IPS DF 4.7 (cell line): ENCODE data around the gene RBMY1F.
"Not testable (repeated sequence)": the region's sequence is repeated elsewhere in the genome, so short reads cannot be mapped to it uniquely, and the experiment has no call there.

Experiments used
- DNase-seq: peaks from one replicate; pipeline ENCODE4 v3.0.0-alpha.2; 2013; ENCODE audit warnings: low spot score; ENCODE audit errors: extremely low read depth

Gene RBMY1F

DNA sequence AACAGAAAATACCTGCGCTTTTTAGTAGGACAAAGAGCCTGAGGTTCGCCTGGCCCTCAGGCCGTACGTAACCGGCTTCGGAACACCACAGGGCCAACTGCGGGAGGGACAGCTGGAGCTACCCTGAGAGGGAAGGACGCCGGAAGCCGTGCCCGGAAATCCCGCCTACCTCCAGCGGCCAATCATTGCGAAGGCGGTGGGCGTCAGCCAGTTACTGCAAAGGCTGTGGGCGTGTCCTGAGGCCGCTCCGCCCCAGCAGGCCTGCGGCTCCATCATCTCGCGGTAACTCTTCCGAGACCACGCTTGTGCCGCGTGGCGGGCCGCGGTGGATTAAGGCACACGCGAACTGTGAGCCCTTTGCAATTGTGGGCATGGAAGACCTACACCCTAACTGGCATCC is at the start of gene RBMY1F:
Gene RBMY1F (minus strand): TSS at position 101 of the 400 bp plus-strand sequence. CDS start 1,954 bp downstream, outside the sequence.
- not testable (repeated sequence) for DNase-seq

DNA sequence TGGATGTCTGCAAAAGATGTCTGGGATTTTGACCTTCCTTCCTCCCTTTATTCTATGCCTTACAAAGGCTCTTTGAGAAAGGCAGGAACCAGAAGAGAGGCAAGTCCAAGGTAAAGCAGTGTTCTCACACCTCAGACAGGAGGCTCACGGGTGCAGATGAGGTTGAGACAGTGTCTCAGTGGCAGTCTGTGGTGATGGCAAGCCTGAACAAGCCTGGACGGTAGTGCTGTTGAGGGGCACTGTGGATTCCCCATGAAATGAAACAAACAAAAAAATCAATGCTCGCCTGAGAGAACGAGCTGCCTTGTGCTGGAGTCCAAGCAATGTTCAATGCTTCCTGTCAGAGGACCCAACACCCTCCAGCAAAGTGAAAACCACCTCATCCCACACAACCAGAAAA is 31.6 kb downstream of the RBMY1F start:
- not testable (repeated sequence) for DNase-seq

DNA sequence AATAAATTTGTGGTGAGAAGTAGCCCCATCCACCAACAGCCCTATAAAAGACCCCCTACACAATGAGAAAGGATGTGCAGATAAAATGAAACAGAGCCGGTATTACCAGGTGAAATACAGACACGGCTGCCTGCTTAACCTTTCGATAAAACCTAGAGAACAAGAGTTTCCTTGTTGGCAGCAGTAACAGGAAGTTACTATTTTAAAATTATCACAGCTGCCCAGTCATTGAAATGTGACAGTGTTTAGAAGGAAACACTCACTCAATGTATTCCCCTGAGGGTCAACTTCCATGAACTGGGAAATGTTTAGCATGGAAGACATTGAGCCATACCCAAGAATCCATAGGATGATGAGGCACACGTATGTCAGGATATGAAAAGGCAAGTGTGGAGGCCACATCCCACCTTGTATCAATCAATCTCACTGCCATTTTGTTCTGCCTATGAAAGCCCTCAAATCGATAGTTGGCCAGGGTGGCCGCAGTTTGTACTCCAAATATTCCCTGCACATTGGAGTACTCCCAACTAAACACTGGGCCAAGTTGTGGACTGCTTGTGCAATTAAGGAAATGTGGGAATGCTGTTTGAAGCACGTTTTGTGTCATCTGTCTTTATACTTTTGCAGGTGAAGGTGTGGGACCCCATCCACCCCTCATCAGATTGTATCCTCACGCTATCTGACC is 41.6 kb downstream of the RBMY1F start:
- not testable (repeated sequence) for DNase-seq

DNA sequence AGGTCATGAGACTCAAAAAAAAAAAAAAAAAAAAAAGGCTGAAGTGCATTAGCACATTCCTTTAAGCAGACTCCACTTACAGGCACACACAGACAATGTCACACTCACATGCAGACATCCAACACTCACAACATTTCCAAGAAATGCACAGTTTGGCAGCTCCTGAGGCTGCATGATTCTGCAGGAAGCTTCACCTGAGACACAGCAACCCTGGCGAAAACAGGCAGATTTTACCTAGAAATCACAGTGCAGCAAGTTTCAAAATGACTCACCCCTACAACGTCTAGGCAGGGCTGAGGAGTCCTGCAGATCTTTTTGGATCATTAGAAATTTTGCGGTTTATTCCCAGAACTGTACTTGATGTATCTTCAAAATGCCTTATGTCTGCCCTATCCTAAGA is 48.0 kb downstream of the RBMY1F start:
- DNase-seq, result not testable (repeated sequence)

DNA sequence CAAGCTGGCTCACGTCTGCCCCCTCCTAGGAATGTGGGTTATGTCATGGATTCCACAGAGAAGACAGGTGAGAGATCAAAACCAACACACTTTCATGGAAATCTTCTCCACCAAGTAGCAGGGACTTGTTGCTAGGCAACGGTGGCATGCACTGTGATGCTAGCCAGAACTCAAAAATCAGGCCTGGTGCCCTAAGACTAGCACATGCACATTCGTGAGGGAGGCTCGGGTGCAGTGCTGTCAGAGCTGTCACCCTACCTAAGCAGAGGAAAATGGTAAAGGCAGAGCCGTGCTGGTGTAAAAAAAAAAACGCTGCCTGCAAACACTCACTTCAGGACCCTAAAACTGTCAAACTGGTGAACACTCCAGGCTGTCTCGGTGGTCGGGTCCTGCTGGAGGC is 52.2 kb downstream of the RBMY1F start:
- DNase-seq, result not testable (repeated sequence)
